Activated CD8-positive, alpha-beta T cell treated with anti-CD3 and anti-CD28 coated beads for 36 hours (primary cell): ENCODE data around the gene TMEM151B. TPM values are rescaled to one million over a fixed set of nuclear protein-coding genes. Genes with fewer than 3 reads are reported as not detected.

ENCODE experiments used
- ATAC-seq: fragments of 200-7000 bp; cut with Tn5 transposase; one replicate; pipeline ENCODE4 v1.10.0; 2021; ENCODE audit warnings: mild to moderate bottlenecking, moderate library complexity
- CTCF ChIA-PET: fragments of 350-600 bp; sonication (Branson Sonifier 250); formaldehyde crosslinking; loops from one replicate; lab custom pipeline; 2021; ENCODE audit warnings: antibody characterized with exemption; lab: Charles Lee
- POLR2A ChIA-PET: fragments of 350-600 bp; sonication (Branson Sonifier 250); formaldehyde crosslinking; loops from one replicate; lab custom pipeline; 2021; ENCODE audit warnings: antibody characterized with exemption; lab: Charles Lee
- DNase-seq: peaks from one replicate; pipeline ENCODE4 v3.0.0-alpha.2; 2020
- H3K27ac Mint-ChIP-seq: one replicate; pipeline ENCODE4 v1.8.0; 2021; ENCODE audit warnings: mild to moderate bottlenecking, mixed read lengths
- H3K27me3 Mint-ChIP-seq: one replicate; pipeline ENCODE4 v1.8.0; 2021; ENCODE audit warnings: mixed read lengths
- H3K36me3 Mint-ChIP-seq: one replicate; pipeline ENCODE4 v1.8.0; 2021; ENCODE audit warnings: low read depth, mixed read lengths
- H3K4me1 Mint-ChIP-seq: one replicate; pipeline ENCODE4 v1.8.0; 2021; ENCODE audit warnings: low read depth, mixed read lengths
- H3K4me3 Mint-ChIP-seq: one replicate; pipeline ENCODE4 v1.8.0; 2021; ENCODE audit warnings: mild to moderate bottlenecking, moderate library complexity, mixed read lengths
- H3K9me3 Mint-ChIP-seq: one replicate; pipeline ENCODE4 v1.8.0; 2021; ENCODE audit warnings: mixed read lengths
- intact Hi-C: fragments of 100-400 bp; cut with micrococcal nuclease; formaldehyde crosslinking; loops from one replicate; pipeline ENCODE4 v1.10.0; 2022
- total RNA-seq, 2 experiments: library from RNA; stranded (reverse); gene quantifications; one replicate each; pipeline ENCODE4 v1.2.3, GENCODE V29; 2021
- TF ChIP-seq, protein P1 (sequence below): fragments of 200-600 bp; IDR thresholded peaks from one replicate; pipeline ENCODE4 v1.8.0; 2022; ENCODE audit warnings: antibody characterized with exemption, mild to moderate bottlenecking

The TMEM151B gene
- total RNA-seq, 2 experiments from 2014 or later: 0.05 TPM; not detected in 1

DNA sequence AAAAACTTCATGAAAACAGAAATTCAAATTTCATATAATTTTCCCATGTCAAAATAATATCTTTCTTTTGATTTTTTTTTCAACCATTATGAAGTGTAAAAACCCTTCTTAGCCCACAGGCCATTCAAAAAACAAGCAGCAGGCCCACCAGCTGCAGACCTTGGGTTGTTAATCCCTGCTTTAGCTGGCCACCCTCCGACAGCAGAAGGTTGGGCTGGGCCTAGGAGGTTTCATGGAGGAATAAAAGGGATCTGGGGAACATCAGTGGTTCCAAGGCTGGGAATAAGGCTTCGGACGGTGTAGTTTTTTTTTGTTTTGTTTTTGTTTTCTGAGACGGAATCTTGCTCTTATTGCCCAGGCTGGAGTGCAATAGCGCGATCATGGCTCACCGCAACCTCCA is 26.9 kb upstream of the TMEM151B start:
- Mint-ChIP-seq H3K27me3 (peaks cover 3% of the 10 kb centered on the region), H3K36me3 (peaks cover 17% of the 10 kb centered on the region), H3K9me3 (no peaks in the 10 kb centered on the region), H3K4me3 (no peak overlapping the region), H3K27ac (no peak overlapping the region), H3K4me1 (peaks cover 15% of the 10 kb centered on the region)
- TF ChIP-seq, protein P1, sequence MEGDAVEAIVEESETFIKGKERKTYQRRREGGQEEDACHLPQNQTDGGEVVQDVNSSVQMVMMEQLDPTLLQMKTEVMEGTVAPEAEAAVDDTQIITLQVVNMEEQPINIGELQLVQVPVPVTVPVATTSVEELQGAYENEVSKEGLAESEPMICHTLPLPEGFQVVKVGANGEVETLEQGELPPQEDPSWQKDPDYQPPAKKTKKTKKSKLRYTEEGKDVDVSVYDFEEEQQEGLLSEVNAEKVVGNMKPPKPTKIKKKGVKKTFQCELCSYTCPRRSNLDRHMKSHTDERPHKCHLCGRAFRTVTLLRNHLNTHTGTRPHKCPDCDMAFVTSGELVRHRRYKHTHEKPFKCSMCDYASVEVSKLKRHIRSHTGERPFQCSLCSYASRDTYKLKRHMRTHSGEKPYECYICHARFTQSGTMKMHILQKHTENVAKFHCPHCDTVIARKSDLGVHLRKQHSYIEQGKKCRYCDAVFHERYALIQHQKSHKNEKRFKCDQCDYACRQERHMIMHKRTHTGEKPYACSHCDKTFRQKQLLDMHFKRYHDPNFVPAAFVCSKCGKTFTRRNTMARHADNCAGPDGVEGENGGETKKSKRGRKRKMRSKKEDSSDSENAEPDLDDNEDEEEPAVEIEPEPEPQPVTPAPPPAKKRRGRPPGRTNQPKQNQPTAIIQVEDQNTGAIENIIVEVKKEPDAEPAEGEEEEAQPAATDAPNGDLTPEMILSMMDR: no peak
- DNase-seq: no peak
- intact Hi-C loops: no loop called here
- CTCF ChIA-PET: interaction anchor here (0.8 to 7.3 kb wide), 6 partner anchors 9 to 71 kb away, joined by 3 to 47 read pairs (median 9); partner anchors contain the start of genes SLC29A1 and SLC35B2
- no peak for ATAC-seq
- POLR2A ChIA-PET: interaction anchor here (1.3 to 10.9 kb wide), 4 partner anchors 9 to 112 kb away, joined by 4 to 486 read pairs (median 68); partner anchors contain the start of genes NFKBIE, SLC29A1 and SLC35B2

DNA sequence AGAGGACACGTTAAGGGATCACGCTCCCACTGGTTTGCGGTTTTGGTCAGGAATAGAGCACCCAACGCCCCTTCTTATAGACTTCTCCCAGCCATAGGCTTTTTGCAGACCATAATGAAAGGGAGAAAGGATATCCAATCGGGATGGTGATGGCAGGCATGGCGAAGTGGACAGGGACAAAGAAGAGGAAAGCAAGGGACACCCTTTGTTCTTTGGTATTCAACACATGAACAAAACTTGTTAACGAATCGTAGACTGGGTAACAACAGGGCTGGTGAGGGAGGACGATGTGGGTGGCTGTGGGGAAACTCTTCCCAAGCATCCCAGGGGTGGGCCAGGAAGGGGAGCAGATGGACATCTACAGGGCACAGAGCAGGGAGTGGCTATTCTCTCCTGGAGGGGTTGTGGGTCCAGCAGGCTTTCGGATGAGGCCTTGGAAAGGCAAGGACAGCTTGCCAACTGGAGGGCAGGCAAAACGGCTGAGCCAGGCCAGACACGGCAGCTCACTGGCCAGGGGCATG is 24.8 kb upstream of the TMEM151B start:
- peaks cover 38% of the 10 kb centered on the region for H3K36me3 Mint-ChIP-seq
- H3K27me3 Mint-ChIP-seq: peaks cover 3% of the 10 kb centered on the region
- ChIA-PET CTCF (interaction anchor here (0.9 to 7.3 kb wide), 11 partner anchors 10 to 149 kb away, joined by 3 to 47 read pairs (median 6); partner anchors contain the start of genes AARS2, SLC29A1 and SLC35B2), POLR2A (interaction anchor here (0.8 to 10.9 kb wide), 10 partner anchors 8 to 114 kb away, joined by 3 to 486 read pairs (median 13); partner anchors contain the start of genes MYMX, NFKBIE, SLC29A1 and SLC35B2)
- DNase-seq: no peak
- peak overlapping the region; percentile 100 for H3K27ac Mint-ChIP-seq
- intact Hi-C loops: no loop called here
- H3K9me3 Mint-ChIP-seq: no peaks in the 10 kb centered on the region
- TF ChIP-seq, protein P1: no peak
- no peak for ATAC-seq
- H3K4me1 Mint-ChIP-seq: peaks cover 27% of the 10 kb centered on the region
- peak overlapping the region; percentile 100 for H3K4me3 Mint-ChIP-seq

- H3K4me3 Mint-ChIP-seq: peak overlapping the region; percentile 100
- peaks cover 45% of the 10 kb centered on the region for H3K36me3 Mint-ChIP-seq
- peaks cover 3% of the 10 kb centered on the region for H3K27me3 Mint-ChIP-seq
- peaks cover 33% of the 10 kb centered on the region for H3K4me1 Mint-ChIP-seq
- H3K27ac Mint-ChIP-seq: peak overlapping the region; percentile 100
- TF ChIP-seq, protein P1: no peak
- CTCF ChIA-PET: interaction anchor here (1.0 to 7.3 kb wide), 11 partner anchors 11 to 150 kb away, joined by 3 to 47 read pairs (median 6); partner anchors contain the start of genes AARS2, SLC29A1 and SLC35B2
- H3K9me3 Mint-ChIP-seq: no peaks in the 10 kb centered on the region
- DNase-seq: peak; percentile 89
- ATAC-seq: peak; percentile 57
- POLR2A ChIA-PET: interaction anchor here (0.6 to 10.9 kb wide), 30 partner anchors 8 to 1462 kb away, joined by 3 to 486 read pairs (median 5); partner anchors contain the start of genes CDC5L, MYMX, NFKBIE and SLC29A1
- intact Hi-C loops: no loop called here
These were observed 24.2 kb upstream of the TMEM151B start for GRCh38 chr6:44245912-44246662.

DNA sequence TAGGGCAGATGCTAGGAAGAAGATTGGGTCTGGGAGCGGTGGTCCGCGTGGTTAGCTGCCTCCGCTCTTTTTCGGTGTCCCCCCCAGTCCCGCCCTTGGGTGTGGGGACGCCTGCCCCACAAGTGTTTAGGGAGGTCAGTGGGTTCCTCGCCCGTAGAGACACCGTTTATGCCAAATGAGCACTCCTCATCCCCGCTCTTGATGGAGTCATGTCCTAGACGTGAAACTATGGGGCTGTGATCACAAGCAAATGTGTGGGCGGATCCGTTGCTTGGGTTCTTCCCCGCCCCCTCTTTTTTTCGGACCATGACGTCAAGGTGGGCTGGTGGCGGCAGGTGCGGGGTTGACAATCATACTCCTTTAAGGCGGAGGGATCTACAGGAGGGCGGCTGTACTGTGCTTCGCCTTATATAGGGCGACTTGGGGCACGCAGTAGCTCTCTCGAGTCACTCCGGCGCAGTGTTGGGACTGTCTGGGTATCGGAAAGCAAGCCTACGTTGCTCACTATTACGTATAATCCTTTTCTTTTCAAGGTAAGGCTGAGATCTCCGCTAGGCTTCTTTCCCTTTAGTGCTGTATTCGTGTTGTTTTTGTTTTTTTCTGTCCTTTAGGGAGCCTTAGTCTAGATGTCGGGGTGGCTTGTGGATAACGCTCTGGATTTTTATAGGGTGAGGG is 23.4 kb upstream of the TMEM151B start, which contains the start of gene HSP90AB1:
TSS of gene HSP90AB1 (plus strand) at position 439 of the 675 bp plus-strand sequence. CDS start 1,529 bp downstream, outside the sequence.
- Mint-ChIP-seq H3K27ac (peak within 1 kb of the TSS; percentile 100), H3K9me3 (no peaks in the 10 kb centered on the region), H3K27me3 (peaks cover 3% of the 10 kb centered on the region), H3K4me3 (peak within 1 kb of the TSS; percentile 100), H3K36me3 (peaks cover 52% of the 10 kb centered on the region), H3K4me1 (peaks cover 39% of the 10 kb centered on the region)
- TF ChIP-seq, protein P1: no peak
- CTCF ChIA-PET: interaction anchor here (1.0 to 7.3 kb wide), 9 partner anchors 11 to 78 kb away, joined by 3 to 47 read pairs (median 6); partner anchors contain the start of genes SLC29A1 and SLC35B2
- ATAC-seq: peak; percentile 85
- POLR2A ChIA-PET: interaction anchor here (0.6 to 10.9 kb wide), 36 partner anchors 9 to 1462 kb away, joined by 3 to 486 read pairs (median 5); partner anchors contain the start of genes CDC5L, MYMX, NFKBIE and SLC29A1
- DNase-seq: peak; percentile 99
- intact Hi-C loops: no loop called here
